Fibroblast of peridontal ligament (primary cell): ENCODE measurements around the gene TMEM128.
"Not testable (repeated sequence)": the region's sequence is repeated elsewhere in the genome, so short reads cannot be mapped to it uniquely, and the experiment has no call there.

Experiments
- DNase-seq: peaks from one replicate; pipeline ENCODE4 v3.0.0-alpha.2; 2010; ENCODE audit errors: extremely low read depth

The TMEM128 gene

GRCh38 chr4:4195354-4195753 lies 52.7 kb downstream of the TMEM128 start:
- no peak for DNase-seq

GRCh38 chr4:4188557-4188956 lies 59.5 kb downstream of the TMEM128 start:
- not testable (repeated sequence) for DNase-seq
